OCI-LY3 (cell line): Measurements from ENCODE around the gene PAQR5.

Experiments used
- EZH2phosphoT487 ChIP-seq: fragments of 200-600 bp; shearing (Covaris generic); IDR thresholded peaks from 2 replicates; pipeline ENCODE4 v1.6.1; 2018; ENCODE audit warnings: antibody characterized with exemption, mixed run types, low read depth
- TF ChIP-seq, protein P1 (sequence below): fragments of 200-600, 300-600 bp; sonication (generic); IDR thresholded peaks from 2 replicates; pipeline ENCODE4 v1.5.1; 2014; ENCODE audit warnings: antibody characterized with exemption, low read length, low read depth

DNA sequence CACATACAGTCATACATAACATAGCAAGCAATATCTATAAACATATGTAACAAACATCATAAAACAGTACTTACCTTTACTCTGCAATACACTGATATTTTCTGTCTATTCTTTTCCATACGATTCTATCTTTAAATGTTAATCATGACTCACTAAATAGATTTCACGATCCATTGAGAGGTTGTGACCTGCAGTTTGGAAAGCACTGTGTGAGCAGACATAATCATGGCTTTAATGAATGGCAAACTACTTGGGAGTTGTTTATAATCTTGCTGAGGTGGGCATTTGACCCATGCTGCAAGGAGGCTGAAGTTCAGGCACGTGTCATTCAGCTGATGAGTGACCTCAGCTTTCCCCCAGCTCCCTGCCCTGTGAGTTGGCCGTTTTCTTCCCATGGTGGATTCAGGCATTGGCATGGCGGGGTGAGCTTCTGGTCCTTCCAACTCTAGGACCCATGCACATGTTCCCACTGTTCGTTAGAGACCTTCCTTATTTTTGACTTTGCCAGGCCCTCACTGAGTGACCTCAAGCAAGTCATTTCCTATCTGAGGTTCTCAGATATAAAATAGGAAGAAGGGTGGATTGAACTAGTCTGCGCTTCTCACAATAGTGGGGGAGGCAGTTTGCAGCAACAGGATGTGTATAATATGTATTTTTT is 41.7 kb downstream of the PAQR5 start:
- no peak for TF ChIP-seq EZH2phosphoT487
- TF ChIP-seq, protein P1, sequence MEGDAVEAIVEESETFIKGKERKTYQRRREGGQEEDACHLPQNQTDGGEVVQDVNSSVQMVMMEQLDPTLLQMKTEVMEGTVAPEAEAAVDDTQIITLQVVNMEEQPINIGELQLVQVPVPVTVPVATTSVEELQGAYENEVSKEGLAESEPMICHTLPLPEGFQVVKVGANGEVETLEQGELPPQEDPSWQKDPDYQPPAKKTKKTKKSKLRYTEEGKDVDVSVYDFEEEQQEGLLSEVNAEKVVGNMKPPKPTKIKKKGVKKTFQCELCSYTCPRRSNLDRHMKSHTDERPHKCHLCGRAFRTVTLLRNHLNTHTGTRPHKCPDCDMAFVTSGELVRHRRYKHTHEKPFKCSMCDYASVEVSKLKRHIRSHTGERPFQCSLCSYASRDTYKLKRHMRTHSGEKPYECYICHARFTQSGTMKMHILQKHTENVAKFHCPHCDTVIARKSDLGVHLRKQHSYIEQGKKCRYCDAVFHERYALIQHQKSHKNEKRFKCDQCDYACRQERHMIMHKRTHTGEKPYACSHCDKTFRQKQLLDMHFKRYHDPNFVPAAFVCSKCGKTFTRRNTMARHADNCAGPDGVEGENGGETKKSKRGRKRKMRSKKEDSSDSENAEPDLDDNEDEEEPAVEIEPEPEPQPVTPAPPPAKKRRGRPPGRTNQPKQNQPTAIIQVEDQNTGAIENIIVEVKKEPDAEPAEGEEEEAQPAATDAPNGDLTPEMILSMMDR = no peak
